Measurements from ENCODE around the gene NRCAM. TPM values are rescaled to one million over a fixed set of nuclear protein-coding genes. Genes with fewer than 3 reads are reported as not detected.
A peak's percentile ranks its signal among the peaks of the same experiment; 100 is the strongest.

The NRCAM gene
- total RNA-seq, 1 donor from 2014 or later: 9.5 TPM

DNA sequence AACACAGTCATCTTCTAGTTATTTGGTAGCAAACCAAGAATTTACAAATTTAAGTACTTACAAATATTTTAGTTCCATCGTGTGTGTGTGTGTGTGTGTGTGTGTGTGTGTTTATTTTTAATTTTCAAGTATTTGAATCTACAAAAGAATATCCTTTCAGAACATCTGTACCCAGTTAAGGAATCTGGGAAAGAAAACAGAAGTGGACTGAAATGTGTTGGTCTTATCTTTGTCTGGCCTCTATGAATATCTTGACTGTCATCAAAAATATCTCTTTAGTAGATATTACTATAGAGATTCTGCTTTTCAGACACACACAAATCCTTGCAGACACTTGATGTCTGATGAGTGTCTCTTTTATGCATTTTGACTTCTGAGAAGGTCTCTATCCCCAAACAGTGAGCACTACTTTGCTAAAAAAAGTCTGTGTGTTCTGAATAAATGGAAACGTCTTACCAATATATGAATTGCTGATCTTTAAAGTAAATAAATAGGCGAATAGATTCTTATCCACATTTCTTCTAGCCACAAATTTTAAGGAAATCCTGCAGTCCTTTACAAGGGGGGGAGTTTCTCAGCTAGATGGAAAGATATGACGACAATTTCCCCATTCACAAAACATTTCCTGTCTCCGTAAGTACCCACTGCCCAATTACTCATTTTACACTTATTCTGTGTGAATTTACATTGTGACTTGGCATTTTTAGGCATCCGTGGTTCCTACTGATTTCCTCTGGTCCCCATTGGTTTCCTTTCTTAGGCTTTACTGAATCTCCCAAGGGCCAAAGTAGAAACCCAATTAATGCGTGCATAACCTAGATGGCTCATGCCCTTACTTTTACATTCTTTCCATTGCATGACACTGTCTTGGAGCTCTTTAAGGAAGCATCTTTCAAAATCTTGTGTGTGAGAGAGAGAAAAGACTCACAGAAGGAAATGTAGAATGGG, 36.0 kb downstream of the NRCAM start:
- H3K4me1 Mint-ChIP-seq (ENCODE audit: low read depth): peaks cover 46% of the 10 kb centered on the region
- DNase-seq (ENCODE audit: low spot score): no peak
- no peaks in the 10 kb centered on the region for H3K36me3 Mint-ChIP-seq (ENCODE audit: low read depth)
- no peaks in the 10 kb centered on the region for H3K27me3 Mint-ChIP-seq (ENCODE audit: low read depth)
- peak overlapping the region; percentile 64 for H3K27ac Mint-ChIP-seq (ENCODE audit: unreplicated experiment)
- H3K9me3 Mint-ChIP-seq (ENCODE audit: low read depth): no peaks in the 10 kb centered on the region
- peak overlapping the region; percentile 5 for H3K4me3 Mint-ChIP-seq (ENCODE audit: unreplicated experiment)
- TF ChIP-seq CTCF (IDR thresholded peaks at IDR 0.05): no peak

DNA sequence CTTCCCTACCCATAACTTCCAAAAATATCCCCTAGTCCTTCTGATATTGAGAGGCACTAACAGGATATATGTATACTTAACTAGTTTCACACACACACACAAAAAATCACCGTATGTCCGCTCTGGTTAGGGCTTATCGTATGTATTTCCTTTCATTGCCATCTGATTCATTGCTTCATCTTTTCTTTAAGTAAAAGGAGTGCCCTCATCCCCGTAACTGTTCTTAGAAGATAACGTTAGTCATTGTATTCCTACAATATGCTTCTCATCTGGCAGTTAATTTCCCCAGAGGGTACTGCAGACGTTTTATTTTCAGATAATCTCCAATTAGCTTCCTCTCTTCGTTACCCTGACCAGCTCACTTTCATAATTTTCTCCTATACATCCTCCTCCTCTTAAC, 37.3 kb downstream of the NRCAM start:
- no peak for DNase-seq (ENCODE audit: low spot score)
- Mint-ChIP-seq H3K4me3 (ENCODE audit: unreplicated experiment) (no peak overlapping the region), H3K4me1 (ENCODE audit: low read depth) (peaks cover 59% of the 10 kb centered on the region), H3K27ac (ENCODE audit: unreplicated experiment) (no peak overlapping the region), H3K27me3 (ENCODE audit: low read depth) (no peaks in the 10 kb centered on the region), H3K36me3 (ENCODE audit: low read depth) (no peaks in the 10 kb centered on the region), H3K9me3 (ENCODE audit: low read depth) (no peaks in the 10 kb centered on the region)
- TF ChIP-seq CTCF (IDR thresholded peaks at IDR 0.05): no peak

DNA sequence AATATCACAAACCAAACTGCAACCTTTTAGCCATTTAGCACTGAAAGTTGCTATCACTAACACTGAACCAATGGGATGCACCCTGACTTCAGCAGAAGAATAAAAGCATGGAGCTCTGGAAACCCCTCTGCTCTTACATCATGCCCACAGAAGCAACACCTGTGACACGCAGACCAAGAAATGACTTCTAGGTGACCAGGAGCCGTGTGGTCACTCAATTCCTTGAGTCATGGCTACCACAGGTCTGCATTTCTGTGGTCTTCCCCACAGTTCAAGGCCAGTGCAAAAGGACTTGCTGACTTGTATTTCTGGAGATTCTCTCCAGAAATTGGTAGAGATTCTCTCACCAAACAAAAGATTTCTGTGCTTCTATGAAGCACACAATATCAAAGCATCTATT, 38.3 kb downstream of the NRCAM start:
- Mint-ChIP-seq H3K4me3 (ENCODE audit: unreplicated experiment) (no peak overlapping the region), H3K9me3 (ENCODE audit: low read depth) (peaks cover 5% of the 10 kb centered on the region), H3K4me1 (ENCODE audit: low read depth) (peaks cover 69% of the 10 kb centered on the region), H3K27ac (ENCODE audit: unreplicated experiment) (no peak overlapping the region), H3K36me3 (ENCODE audit: low read depth) (no peaks in the 10 kb centered on the region), H3K27me3 (ENCODE audit: low read depth) (no peaks in the 10 kb centered on the region)
- TF ChIP-seq CTCF (IDR thresholded peaks at IDR 0.05): no peak
- no peak for DNase-seq (ENCODE audit: low spot score)

- Mint-ChIP-seq H3K4me3 (ENCODE audit: unreplicated experiment) (no peak overlapping the region), H3K27ac (ENCODE audit: unreplicated experiment) (no peak overlapping the region), H3K4me1 (ENCODE audit: low read depth) (peaks cover 72% of the 10 kb centered on the region), H3K27me3 (ENCODE audit: low read depth) (no peaks in the 10 kb centered on the region), H3K9me3 (ENCODE audit: low read depth) (peaks cover 7% of the 10 kb centered on the region), H3K36me3 (ENCODE audit: low read depth) (no peaks in the 10 kb centered on the region)
- no peak for TF ChIP-seq CTCF (IDR thresholded peaks at IDR 0.05)
- DNase-seq (ENCODE audit: low spot score): no peak
Measured at GRCh38 chr7:108417144-108417543, 39.1 kb downstream of the NRCAM start.

DNA sequence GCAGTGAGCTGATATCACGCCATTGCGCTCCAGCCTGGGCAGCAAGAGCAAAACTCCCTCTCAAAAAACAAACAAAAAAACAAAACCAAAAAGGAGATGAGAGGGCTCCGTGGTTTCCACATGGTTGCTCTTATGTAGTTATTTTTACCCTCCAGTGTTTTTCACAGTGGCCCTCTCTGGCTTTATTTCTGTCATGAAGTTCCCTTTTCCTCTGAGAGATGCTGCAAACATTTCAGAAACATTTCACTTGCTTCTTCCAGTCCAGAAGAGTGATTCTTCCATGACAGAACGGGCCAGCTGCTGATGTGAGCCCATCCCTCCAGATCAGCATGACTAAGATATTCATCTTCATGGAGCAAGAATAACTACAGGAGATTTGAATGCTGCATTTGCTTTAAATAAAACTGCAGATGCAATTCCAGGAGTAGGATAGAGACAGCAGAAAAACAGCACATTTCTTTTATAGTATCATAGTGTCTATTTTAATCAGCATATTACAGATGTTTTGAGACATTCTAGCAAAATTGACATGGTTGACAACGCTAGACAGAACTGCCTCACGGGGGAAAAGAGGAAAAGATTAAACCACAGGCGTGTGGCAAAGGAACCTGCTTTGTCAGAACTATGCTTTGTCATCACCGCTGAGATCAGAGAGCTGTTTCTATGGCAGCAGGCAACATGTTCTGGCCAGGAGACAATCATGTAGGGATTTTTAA, 40.3 kb downstream of the NRCAM start:
- peaks cover 7% of the 10 kb centered on the region for H3K9me3 Mint-ChIP-seq (ENCODE audit: low read depth)
- H3K27ac Mint-ChIP-seq (ENCODE audit: unreplicated experiment): peak overlapping the region; percentile 85
- no peak overlapping the region for H3K4me3 Mint-ChIP-seq (ENCODE audit: unreplicated experiment)
- H3K36me3 Mint-ChIP-seq (ENCODE audit: low read depth): no peaks in the 10 kb centered on the region
- H3K4me1 Mint-ChIP-seq (ENCODE audit: low read depth): peaks cover 61% of the 10 kb centered on the region
- no peak for DNase-seq (ENCODE audit: low spot score)
- no peaks in the 10 kb centered on the region for H3K27me3 Mint-ChIP-seq (ENCODE audit: low read depth)
- TF ChIP-seq CTCF (IDR thresholded peaks at IDR 0.05): no peak
